Activated naive CD4-positive, alpha-beta T cell treated with anti-CD3 and anti-CD28 coated beads, Interleukin-2, amount 10 ng/mL, durations not matched to agents 7 days and 5 days (primary cell): Measurements from ENCODE around the gene HS3ST5.

Source experiments
- CTCF ChIA-PET: fragments of 350-600 bp; sonication (Branson Sonifier 250); formaldehyde crosslinking; loops from one replicate; lab custom pipeline; 2021; ENCODE audit warnings: antibody characterized with exemption; lab: Charles Lee
- DNase-seq: peaks from one replicate; pipeline ENCODE4 v3.0.0-alpha.2; 2020
- H3K27ac Mint-ChIP-seq: one replicate; pipeline ENCODE4 v1.8.0; 2021; ENCODE audit warnings: mild to moderate bottlenecking, moderate library complexity, mixed read lengths
- H3K27me3 Mint-ChIP-seq: one replicate; pipeline ENCODE4 v1.8.0; 2021; ENCODE audit warnings: mild to moderate bottlenecking, mixed read lengths
- H3K36me3 Mint-ChIP-seq: one replicate; pipeline ENCODE4 v1.8.0; 2021; ENCODE audit warnings: mixed read lengths
- H3K4me1 Mint-ChIP-seq: one replicate; pipeline ENCODE4 v1.8.0; 2021; ENCODE audit warnings: mixed read lengths
- H3K4me3 Mint-ChIP-seq: one replicate; pipeline ENCODE4 v1.8.0; 2021; ENCODE audit warnings: mild to moderate bottlenecking, moderate library complexity, mixed read lengths
- H3K9me3 Mint-ChIP-seq: one replicate; pipeline ENCODE4 v1.8.0; 2021; ENCODE audit warnings: mixed read lengths

The HS3ST5 gene, protein sequence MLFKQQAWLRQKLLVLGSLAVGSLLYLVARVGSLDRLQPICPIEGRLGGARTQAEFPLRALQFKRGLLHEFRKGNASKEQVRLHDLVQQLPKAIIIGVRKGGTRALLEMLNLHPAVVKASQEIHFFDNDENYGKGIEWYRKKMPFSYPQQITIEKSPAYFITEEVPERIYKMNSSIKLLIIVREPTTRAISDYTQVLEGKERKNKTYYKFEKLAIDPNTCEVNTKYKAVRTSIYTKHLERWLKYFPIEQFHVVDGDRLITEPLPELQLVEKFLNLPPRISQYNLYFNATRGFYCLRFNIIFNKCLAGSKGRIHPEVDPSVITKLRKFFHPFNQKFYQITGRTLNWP

DNA sequence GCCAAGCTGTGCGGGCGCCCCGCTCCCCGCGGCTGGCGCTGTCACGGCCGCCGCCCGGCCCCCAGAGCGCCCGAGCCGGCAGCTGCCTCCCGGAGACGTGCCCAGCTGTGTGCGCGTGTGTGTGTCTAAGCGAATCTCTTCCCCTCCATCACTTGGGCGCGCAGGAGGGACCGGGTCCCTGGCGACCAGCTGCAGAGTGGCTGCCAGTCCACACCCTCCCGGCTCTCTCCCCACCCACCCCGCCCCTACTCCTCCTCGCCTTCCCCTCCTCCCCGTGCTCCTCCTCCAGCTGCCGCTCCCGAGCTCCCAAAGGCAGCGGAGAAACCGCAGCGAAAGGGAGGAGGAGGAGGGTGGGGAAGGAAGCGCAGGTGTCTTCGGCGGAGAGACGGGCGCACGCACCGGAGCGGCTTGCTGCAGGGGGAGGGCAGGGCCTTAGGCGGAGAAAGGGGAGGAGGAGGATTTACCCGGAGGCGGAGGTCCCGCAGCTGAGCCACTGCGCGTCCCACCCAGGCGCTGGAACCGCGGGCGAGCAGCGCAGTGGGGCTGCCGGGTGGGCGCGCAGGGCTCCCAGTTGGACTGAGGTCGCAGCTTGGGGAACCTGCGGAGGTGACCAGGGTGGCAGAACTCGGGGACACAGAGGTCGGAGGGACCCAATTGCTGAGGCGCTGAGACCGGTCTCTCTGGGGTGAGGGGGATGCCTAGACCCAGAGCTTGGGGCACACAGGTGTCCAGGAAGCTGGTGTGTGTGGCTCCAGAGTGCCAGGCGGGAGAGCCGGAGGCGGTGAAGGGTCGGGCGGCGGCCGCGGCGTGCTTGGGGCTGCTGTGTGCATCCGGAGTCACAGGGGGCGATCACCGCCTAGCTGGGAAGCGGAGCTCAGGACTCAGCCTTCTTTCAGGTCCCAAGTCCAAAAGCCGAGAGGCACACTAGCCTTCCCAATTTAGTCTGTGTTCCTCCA is at the start of gene HS3ST5:
Gene HS3ST5 (minus strand): TSS at position 198 of the 956 bp plus-strand sequence. CDS start 280,178 bp downstream, outside the sequence.
- DNase-seq: no peak

DNA sequence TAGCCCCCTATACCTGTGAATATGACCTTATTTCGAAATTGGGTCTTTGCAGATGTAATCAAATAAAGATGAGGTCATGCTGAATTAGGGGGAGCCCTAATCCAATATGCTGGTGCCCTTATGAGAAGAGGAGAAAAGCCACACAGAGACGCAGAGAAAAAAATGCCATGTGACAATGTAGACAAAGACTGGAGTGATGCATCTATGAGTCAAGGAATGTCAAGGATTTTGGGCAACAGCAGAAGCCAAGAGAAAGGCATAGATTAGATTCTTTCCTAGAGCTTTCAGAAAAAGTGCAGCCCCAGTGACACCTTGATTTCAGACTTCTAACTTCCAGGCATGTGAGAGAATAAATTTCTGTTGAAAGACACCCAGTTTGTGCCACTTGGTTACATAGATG is 47.4 kb upstream of the HS3ST5 start:
- no peaks in the 10 kb centered on the region for H3K36me3 Mint-ChIP-seq
- DNase-seq: no peak
- CTCF ChIA-PET: no interaction called here
- no peak overlapping the region for H3K4me3 Mint-ChIP-seq
- no peaks in the 10 kb centered on the region for H3K9me3 Mint-ChIP-seq
- no peak overlapping the region for H3K27ac Mint-ChIP-seq
- no peaks in the 10 kb centered on the region for H3K27me3 Mint-ChIP-seq
- H3K4me1 Mint-ChIP-seq: no peaks in the 10 kb centered on the region

More for the DNA sequence above, at the start of gene HS3ST5:
- H3K36me3 Mint-ChIP-seq: no peaks in the 10 kb centered on the region
- H3K27ac Mint-ChIP-seq: no peak within 1 kb of the TSS
- peak within 1 kb of the TSS; percentile 33 for H3K4me3 Mint-ChIP-seq
- CTCF ChIA-PET: interaction anchor here (0.9 to 1.5 kb wide), 2 partner anchors 9 to 39 kb away, joined by 3 to 4 read pairs; no protein-coding TSS in a partner anchor
- H3K27me3 Mint-ChIP-seq: peaks cover 46% of the 10 kb centered on the region
- H3K9me3 Mint-ChIP-seq: no peaks in the 10 kb centered on the region
- H3K4me1 Mint-ChIP-seq: peaks cover 6% of the 10 kb centered on the region

DNA sequence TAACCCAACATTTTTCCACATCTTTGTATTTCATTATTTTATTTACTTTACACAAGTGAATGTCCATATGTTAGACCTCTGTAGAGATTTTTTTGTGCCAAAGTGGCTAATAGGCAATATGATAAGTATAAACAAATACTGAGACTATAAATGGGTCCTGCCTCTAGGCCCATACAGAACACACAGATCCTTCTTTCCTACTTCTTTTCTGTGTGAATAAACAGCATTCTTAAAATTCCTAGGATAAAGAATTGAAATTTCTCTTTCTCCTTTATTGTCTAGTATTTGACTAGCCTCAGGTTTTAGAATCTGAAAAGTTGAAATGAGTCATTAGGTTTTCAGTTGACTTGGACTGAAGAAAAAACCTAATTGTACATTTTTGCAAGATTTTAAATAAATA is 46.3 kb upstream of the HS3ST5 start:
- CTCF ChIA-PET: no interaction called here
- Mint-ChIP-seq H3K27me3 (no peaks in the 10 kb centered on the region), H3K36me3 (no peaks in the 10 kb centered on the region), H3K4me1 (no peaks in the 10 kb centered on the region), H3K9me3 (no peaks in the 10 kb centered on the region), H3K4me3 (no peak overlapping the region), H3K27ac (no peak overlapping the region)
- DNase-seq: no peak

DNA sequence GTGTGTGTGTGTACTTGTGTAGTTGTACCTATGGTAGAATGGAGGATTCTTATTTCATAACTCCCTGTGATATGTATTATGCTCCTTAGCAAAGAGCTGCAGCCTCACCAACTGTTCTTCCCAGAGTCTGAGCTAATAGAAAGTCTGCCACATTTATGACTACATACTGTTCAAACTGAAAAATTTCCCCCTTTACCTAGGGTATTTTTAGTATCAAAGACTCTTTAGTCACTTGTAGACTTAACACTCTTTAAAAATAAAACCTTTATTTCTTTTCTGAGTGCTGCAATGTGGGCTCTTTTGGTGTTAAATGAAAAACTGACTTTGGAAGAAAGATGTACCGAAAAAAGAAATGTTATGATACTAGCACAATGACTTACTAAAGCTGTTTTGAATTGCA is 39.6 kb upstream of the HS3ST5 start:
- Mint-ChIP-seq H3K36me3 (no peaks in the 10 kb centered on the region), H3K9me3 (no peaks in the 10 kb centered on the region), H3K4me3 (no peak overlapping the region), H3K4me1 (no peaks in the 10 kb centered on the region), H3K27ac (no peak overlapping the region), H3K27me3 (no peaks in the 10 kb centered on the region)
- DNase-seq: no peak
- CTCF ChIA-PET: no interaction called here

DNA sequence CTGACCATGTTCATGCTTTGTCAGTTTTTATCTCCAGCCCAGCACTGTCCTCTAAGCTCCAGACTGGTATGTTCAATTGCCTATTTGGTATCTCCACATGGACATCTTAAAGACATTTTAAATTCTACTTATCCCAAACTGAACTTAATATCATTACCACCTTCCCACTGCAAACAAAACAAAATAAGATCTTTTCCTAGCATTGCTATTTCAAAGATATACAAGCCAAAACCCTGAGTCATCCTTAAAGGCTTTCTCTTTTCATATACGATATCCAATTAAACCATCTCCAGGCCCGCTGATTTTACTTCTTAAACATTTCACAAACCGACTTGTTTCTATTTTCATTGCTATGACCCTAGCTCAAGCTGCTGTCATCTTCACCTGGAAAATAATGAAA is 35.1 kb upstream of the HS3ST5 start:
- H3K27ac Mint-ChIP-seq: no peak overlapping the region
- H3K36me3 Mint-ChIP-seq: no peaks in the 10 kb centered on the region
- no peak overlapping the region for H3K4me3 Mint-ChIP-seq
- H3K27me3 Mint-ChIP-seq: no peaks in the 10 kb centered on the region
- CTCF ChIA-PET: no interaction called here
- no peaks in the 10 kb centered on the region for H3K4me1 Mint-ChIP-seq
- DNase-seq: no peak
- H3K9me3 Mint-ChIP-seq: no peaks in the 10 kb centered on the region

DNA sequence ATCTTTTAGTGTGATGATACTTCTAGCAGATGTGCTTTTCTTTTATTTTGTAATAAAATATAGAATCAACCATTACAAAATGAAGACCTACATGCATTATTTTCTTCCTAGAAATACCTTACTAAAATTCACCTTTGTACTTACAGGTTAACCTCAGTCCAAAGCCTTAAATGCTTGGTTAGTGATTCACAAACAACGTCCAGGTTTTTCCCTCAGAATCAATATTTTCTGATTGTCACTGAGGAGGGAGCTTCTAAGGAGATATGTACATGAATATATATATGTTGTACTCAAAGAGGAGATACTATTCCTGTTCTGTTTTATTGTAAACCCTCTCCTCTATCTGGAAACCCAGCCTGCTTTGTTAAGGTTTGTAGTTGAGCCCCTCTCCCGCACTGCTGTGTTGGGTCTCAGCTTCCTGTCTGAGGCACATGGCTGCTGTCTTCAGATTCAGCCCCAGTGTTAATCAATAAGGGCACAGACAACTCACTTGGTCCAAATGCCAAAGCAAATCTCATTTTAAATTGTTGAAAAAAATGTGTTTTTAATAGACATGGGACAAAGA is 33.9 kb upstream of the HS3ST5 start:
- Mint-ChIP-seq H3K36me3 (no peaks in the 10 kb centered on the region), H3K27ac (no peak overlapping the region), H3K4me1 (no peaks in the 10 kb centered on the region), H3K4me3 (no peak overlapping the region), H3K27me3 (no peaks in the 10 kb centered on the region), H3K9me3 (no peaks in the 10 kb centered on the region)
- CTCF ChIA-PET: no interaction called here
- no peak for DNase-seq

DNA sequence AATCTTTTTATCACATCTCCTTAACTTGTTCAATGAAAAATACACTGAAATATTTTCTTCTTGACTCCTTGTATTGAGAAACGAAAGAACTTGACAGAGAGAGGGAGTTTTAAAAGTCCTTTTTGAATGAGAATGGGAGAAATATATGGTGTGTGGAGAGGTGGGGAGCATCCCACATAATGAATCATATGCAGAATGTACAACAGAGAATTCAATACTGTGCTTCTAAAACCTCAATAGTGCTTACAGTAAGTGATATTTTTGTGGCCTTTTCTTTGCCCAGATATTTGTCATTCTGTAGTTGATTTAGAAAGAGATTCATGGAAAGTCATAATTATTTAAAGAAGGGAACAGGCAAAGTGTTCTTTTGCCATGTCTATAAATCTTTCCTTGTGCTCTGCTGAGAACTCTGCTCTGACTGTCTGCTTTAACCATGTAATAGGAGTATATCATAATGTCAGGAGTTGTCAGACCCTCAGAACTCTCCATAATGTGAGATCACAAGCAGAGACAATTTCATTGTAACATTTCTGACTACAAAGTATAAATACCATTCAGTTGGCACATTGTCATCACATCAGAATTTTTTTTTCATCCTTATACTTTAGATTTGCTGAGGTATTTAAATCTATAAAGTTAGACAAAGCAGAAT is 32.8 kb upstream of the HS3ST5 start:
- Mint-ChIP-seq H3K36me3 (no peaks in the 10 kb centered on the region), H3K4me3 (no peak overlapping the region), H3K4me1 (no peaks in the 10 kb centered on the region), H3K27ac (no peak overlapping the region), H3K9me3 (no peaks in the 10 kb centered on the region), H3K27me3 (no peaks in the 10 kb centered on the region)
- DNase-seq: no peak
- CTCF ChIA-PET: no interaction called here

DNA sequence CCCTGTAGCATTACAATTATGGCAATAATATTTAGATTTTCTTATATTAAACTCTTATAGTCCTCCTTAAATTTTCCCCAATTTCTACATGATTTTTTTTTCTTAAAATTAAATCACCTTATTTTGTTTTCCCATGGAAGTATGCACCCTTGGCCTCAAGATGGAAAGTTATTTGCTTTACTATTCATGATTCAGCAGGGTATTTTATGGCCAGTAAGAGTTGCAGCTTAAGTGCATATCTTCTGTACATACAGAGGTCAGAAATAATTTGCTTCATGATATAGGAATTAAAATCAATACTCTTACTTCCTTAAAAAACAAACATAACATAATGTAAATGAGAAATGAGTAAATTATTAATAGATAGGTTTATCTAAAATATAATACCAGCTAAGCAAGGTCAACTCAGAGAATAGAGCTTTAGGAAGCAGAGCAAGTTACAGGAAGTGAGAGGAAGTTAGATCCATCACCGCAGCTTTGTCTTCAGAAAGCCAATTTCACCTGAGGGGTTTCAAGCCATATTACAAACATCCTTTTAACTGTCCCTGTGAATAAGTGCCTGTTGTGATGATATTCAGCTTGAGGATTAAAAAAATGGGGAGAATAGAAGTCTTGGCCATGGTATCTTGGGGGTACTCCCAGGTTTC is 24.6 kb upstream of the HS3ST5 start:
- H3K27me3 Mint-ChIP-seq: no peaks in the 10 kb centered on the region
- H3K4me1 Mint-ChIP-seq: no peaks in the 10 kb centered on the region
- no peak for DNase-seq
- no peak overlapping the region for H3K4me3 Mint-ChIP-seq
- no peak overlapping the region for H3K27ac Mint-ChIP-seq
- CTCF ChIA-PET: no interaction called here
- no peaks in the 10 kb centered on the region for H3K9me3 Mint-ChIP-seq
- no peaks in the 10 kb centered on the region for H3K36me3 Mint-ChIP-seq

DNA sequence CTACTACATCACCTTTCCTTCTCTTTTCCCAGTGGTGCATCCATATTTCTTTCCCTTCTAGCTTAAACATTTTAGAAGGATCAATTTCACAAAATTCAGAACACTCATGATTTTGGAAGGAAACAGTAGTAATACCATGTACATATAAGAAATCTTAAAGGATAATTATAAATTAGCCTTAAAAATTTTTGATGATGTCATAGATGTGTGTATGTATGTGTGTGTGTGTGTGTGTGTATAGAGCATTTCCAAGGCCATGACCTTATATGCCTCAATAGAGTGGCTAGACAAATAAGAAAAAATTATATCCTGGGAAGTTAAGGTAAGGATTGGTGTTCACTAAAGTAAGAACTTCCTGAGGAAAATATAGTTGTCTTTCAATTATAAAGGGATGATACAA is 24.1 kb upstream of the HS3ST5 start:
- CTCF ChIA-PET: no interaction called here

DNA sequence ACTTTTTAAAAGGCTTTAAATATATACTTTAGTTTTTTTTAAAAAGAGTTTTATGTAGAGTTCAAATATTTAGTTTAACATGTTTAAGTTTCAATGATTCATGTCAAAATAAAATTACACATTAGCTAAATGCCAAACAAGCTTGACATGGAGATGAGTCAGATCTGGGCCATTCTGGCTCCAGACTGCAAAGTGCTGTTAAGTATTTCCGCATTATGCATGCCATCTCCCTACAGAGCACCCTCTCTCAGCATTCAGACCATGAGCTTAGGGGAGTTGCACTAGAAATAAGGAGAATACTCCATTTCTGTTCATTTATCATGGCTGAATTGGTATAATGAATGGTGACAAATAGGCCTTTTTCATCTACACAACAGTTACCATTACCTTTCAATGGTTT is 21.5 kb upstream of the HS3ST5 start:
- H3K4me1 Mint-ChIP-seq: no peaks in the 10 kb centered on the region
- no peaks in the 10 kb centered on the region for H3K36me3 Mint-ChIP-seq
- H3K27me3 Mint-ChIP-seq: no peaks in the 10 kb centered on the region
- H3K9me3 Mint-ChIP-seq: no peaks in the 10 kb centered on the region
- CTCF ChIA-PET: no interaction called here
- H3K27ac Mint-ChIP-seq: no peak overlapping the region
- no peak for DNase-seq
- no peak overlapping the region for H3K4me3 Mint-ChIP-seq

More for the DNA sequence above, 24.1 kb upstream of the HS3ST5 start:
- Mint-ChIP-seq H3K4me3 (no peak overlapping the region), H3K27me3 (no peaks in the 10 kb centered on the region), H3K4me1 (no peaks in the 10 kb centered on the region), H3K9me3 (no peaks in the 10 kb centered on the region), H3K36me3 (no peaks in the 10 kb centered on the region), H3K27ac (no peak overlapping the region)
- no peak for DNase-seq

DNA sequence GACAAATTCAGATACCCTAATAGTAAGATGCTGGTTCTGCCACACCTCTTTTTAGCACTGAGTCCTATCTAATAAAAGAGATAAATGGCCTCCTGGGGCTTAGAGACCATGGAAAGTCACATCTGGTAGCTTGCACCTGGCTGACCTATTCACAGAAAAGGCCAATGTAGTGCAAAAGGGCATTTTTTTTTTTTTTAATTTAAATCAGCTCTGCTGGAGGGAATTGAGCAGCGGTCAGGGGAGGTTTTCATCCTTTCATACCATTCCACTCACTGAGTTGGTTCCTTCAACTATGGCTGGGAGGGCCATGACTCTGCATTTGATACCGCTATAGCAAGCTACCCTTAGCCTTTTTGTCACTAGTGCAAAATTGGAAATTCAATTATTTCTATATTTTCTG is 20.1 kb upstream of the HS3ST5 start:
- H3K27me3 Mint-ChIP-seq: no peaks in the 10 kb centered on the region
- no peaks in the 10 kb centered on the region for H3K9me3 Mint-ChIP-seq
- DNase-seq: no peak
- H3K27ac Mint-ChIP-seq: no peak overlapping the region
- H3K36me3 Mint-ChIP-seq: no peaks in the 10 kb centered on the region
- H3K4me3 Mint-ChIP-seq: no peak overlapping the region
- no peaks in the 10 kb centered on the region for H3K4me1 Mint-ChIP-seq
- CTCF ChIA-PET: interaction anchor here (0.5 kb wide), 1 partner anchor 28 kb away, joined by 5 read pairs; no protein-coding TSS in a partner anchor

DNA sequence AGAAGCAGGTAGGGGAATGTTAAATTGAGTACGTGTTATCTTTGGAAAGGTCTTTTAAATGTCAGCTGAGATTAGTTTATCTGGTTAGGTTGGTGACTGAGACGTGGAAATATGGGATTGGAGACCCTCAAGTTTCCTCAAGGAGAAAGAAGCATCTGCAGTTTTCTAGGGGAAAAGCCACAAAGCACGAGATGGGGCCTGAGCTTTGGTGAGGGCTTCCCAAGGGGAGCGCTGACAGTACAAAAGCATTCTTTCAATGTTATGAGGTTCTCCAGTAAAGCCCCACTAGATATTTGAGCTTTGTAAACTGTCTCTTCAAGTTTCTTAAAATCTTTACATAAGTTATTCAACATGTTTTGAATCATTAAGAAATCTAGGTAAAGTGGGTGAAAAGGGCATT is 19.6 kb upstream of the HS3ST5 start:
- Mint-ChIP-seq H3K4me1 (no peaks in the 10 kb centered on the region), H3K27me3 (no peaks in the 10 kb centered on the region), H3K9me3 (no peaks in the 10 kb centered on the region), H3K27ac (no peak overlapping the region), H3K4me3 (no peak overlapping the region), H3K36me3 (no peaks in the 10 kb centered on the region)
- DNase-seq: no peak
- CTCF ChIA-PET: no interaction called here

DNA sequence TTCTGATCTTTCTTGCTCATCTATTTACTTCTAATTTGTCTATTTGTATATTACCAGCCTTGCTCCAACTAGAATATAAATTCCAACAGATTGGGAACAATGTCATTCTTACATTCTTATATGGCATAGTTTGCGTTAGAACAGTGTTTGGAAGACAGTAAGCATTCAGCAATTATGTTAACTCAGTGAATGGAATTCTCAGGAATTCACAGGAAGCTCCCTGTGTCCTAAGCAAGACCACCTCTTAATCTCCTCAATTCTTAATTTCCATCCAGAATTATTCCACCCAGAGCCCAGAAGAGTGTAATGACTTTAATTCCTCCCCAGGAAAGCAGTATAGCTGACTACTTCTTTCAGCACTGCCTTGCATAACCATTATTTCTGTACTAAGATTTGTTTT is 18.2 kb upstream of the HS3ST5 start:
- no peak overlapping the region for H3K27ac Mint-ChIP-seq
- DNase-seq: no peak
- no peaks in the 10 kb centered on the region for H3K4me1 Mint-ChIP-seq
- H3K4me3 Mint-ChIP-seq: no peak overlapping the region
- H3K27me3 Mint-ChIP-seq: no peaks in the 10 kb centered on the region
- no peaks in the 10 kb centered on the region for H3K36me3 Mint-ChIP-seq
- CTCF ChIA-PET: no interaction called here
- H3K9me3 Mint-ChIP-seq: no peaks in the 10 kb centered on the region

DNA sequence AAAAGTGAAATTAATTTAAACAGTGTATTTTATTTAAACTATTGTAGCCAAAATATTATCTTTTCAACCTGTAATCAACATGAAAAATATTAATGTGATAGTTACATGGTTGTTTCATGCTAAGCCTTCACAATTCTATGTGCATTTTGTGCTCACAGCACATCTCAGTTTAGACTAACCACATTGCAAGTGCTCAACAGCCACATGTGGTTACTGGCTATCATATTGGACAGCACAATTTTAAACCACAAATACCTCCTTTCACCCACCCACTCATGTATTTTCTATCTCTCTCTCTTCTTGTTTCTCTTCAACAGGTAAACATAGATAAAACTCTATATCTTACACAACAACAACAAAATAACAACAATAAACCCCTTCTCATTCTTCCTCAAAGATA is 12.5 kb upstream of the HS3ST5 start:
- DNase-seq: no peak

More for the DNA sequence above, 12.5 kb upstream of the HS3ST5 start:
- Mint-ChIP-seq H3K36me3 (no peaks in the 10 kb centered on the region), H3K4me3 (no peak overlapping the region), H3K27ac (no peak overlapping the region), H3K9me3 (no peaks in the 10 kb centered on the region), H3K27me3 (no peaks in the 10 kb centered on the region), H3K4me1 (no peaks in the 10 kb centered on the region)
- CTCF ChIA-PET: no interaction called here
